Measurements from ENCODE around the gene CIITA.

GRCh38 chr16:10906482-10906881 lies 29.5 kb downstream of the CIITA start:
- no peak for TF ChIP-seq CTCF (IDR thresholded peaks at IDR 0.05; ENCODE audit: low read length)
- no peak for TF ChIP-seq EZH2 (IDR thresholded peaks at IDR 0.05; ENCODE audit: borderline replicate concordance, low read length)
